Endometrial microvascular endothelial cells (primary cell): Measurements from ENCODE around the gene BACH2. TPM values are rescaled to one million over a fixed set of nuclear protein-coding genes. Genes with fewer than 3 reads are reported as not detected.
"Not testable (repeated sequence)": the region's sequence is repeated elsewhere in the genome, so short reads cannot be mapped to it uniquely, and the experiment has no call there.

ENCODE experiments used
- in situ Hi-C: cut with HindIII; loops from 2 replicates; pipeline ENCODE4 v1.10.0; 2017; ENCODE audit warnings: low sequenced_read_pairs, low pct_unique_long_range_greater_than_20kb; ENCODE audit errors: inconsistent ontology term
- total RNA-seq: library from RNA; depleted of rRNA; stranded (reverse); fragments of >200 nt; gene quantifications from one replicate; pipeline ENCODE4 v1.2.3, GENCODE V29; 2015; ENCODE audit errors: inconsistent ontology term

Gene BACH2
- total RNA-seq: 1.6 TPM

- in situ Hi-C loops: no loop called here
Observed at GRCh38 chr6:90296341-90297114, at the start of gene BACH2. Gene BACH2, minus strand, starts transcription at chr6:90296843. Its CDS starts 287,999 bp downstream, at chr6:90008844.

DNA sequence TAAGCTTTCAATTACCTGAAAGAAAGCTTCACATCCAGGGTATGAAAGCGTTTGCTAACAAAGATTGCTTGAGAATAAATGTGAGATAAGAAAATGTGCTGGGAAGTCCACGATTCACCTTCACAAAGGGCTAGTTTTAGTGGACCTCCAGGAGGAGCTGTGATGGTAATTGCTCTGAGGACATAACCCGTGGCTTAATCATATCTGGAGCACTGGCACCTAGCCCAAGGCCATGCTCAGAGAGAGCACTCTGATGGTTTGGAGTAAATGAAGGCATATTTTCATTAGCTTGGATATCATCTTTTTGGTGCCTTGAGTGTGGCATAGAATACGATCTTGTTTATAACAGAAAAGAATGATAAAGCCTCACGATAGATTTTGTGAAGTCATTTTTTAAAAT lies 46.9 kb upstream of the BACH2 start:
- in situ Hi-C loops: no loop called here

GRCh38 chr6:90338409-90338808 lies 41.8 kb upstream of the BACH2 start:
- in situ Hi-C loops: no loop called here

GRCh38 chr6:90336388-90336947 lies 39.8 kb upstream of the BACH2 start:
- in situ Hi-C loops: no loop called here

DNA sequence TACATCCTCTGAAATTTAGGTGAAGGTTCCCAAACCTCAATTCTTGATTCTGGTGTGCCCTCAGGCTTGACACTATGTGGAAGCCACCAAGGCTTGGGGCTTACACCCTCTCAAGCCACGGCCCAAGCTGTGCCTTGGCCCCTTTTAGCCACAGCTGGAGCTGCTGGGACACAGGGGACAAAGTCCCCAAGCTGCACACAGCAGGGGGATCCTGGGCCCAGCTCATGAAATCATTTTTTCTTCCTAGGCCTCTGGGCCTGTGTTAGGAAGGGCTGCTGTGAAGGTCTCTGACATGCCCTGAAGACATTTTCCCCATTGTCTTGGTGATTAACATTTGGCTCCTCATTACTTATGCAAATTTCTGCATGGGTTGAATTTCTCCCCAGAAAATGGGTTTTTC lies 37.3 kb upstream of the BACH2 start:
- in situ Hi-C loops: no loop called here

DNA sequence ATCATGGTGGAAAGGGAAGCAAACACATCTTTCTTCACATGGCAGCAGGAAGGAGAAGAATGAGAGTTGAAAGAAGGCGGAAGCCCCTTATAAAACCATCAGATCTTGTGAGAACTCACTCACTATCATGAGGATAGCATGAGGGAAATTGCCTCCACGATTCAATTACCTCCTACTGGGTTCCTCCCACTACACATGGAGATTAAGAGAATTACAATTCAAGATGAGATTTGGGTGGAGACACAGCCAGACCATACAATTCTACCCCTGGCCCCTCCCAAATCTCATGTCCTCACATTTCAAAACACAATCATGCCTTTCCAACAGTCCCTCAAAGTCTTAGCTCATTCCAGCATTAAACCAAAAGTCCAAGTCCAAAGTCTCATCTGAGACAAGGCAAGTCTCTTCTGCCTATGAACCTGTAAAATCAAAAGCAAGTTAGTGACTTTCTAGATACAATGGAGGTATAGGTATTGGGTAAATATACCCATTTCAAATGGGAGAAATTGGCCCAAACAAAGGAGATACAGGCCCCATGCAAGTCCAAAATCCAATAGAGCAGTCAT lies 36.4 kb upstream of the BACH2 start:
- in situ Hi-C loops: not testable (repeated sequence)

- in situ Hi-C loops: no loop called here
Observed at GRCh38 chr6:90329386-90330077, 32.9 kb upstream of the BACH2 start.

DNA sequence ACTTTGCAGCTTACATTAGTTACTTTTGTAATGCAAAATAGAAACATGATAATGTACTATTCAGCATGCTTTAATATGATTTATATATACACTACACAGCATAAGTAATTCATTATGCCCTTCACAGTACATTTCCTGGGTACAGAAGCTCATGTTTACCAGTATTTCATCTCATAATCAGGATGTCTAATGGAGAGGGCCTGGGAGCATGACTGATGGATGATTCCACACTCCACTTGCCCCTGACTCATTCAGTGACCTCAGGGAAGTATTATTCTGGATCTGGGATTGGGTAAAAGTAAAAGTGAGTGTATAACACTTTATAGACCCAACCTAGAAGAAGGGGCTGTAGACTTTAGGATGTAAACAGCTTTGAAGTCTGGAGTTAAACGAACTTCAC lies 31.4 kb upstream of the BACH2 start:
- in situ Hi-C loops: no loop called here

DNA sequence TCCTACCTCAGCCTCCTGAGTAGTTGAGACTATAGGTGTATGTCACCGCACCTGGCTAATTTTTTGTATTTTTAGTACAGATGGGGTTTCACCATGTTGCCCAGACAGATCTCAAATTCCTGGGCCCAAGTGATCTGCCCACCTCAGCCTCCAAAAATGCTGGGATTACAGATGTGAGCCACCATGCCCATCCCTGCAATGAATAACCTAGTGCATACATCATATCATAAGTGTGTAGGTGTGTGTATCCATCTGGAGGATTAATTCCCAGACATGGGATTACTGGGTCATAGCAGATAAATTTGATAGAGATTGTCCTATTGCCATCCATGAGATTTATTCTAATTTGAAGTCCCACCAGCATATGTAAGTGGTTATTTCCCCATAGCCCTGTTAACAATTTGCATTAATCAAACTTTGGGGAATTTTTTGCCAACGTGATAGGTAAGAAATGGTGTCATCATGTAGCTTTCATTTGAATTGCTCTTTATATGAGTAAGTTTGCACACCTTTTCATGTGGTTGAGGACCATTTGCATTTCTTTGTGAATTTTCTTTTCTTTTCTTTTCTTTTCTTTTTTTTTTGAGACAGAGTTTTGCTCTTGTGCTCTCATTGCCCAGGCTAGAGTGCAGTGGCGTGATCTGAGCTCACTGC lies 29.9 kb upstream of the BACH2 start:
- in situ Hi-C loops: no loop called here

GRCh38 chr6:90323706-90324105 lies 27.1 kb upstream of the BACH2 start:
- in situ Hi-C loops: no loop called here

DNA sequence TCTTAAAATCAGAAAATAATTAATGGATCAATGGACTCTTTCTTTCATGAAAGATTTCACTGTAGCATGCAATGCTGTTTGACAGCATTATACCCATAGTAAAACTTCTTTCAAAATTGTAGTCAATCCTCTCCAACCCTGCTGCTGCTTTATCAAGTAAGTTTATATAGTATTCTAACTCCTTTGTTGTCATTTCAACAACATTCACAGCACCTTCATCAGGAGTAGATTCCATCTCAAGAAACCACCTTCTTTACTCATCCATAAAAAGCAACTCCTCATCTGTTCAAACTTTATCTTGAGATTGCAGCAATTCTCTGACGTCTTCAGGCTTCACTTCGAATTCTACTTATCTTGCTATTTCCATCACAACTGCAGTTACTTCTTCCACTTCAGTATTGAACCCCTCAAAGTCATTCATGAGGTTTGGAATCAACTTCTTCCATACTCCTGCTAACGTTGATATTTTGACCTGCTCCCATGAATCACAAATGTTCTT lies 26.4 kb upstream of the BACH2 start:
- in situ Hi-C loops: no loop called here

DNA sequence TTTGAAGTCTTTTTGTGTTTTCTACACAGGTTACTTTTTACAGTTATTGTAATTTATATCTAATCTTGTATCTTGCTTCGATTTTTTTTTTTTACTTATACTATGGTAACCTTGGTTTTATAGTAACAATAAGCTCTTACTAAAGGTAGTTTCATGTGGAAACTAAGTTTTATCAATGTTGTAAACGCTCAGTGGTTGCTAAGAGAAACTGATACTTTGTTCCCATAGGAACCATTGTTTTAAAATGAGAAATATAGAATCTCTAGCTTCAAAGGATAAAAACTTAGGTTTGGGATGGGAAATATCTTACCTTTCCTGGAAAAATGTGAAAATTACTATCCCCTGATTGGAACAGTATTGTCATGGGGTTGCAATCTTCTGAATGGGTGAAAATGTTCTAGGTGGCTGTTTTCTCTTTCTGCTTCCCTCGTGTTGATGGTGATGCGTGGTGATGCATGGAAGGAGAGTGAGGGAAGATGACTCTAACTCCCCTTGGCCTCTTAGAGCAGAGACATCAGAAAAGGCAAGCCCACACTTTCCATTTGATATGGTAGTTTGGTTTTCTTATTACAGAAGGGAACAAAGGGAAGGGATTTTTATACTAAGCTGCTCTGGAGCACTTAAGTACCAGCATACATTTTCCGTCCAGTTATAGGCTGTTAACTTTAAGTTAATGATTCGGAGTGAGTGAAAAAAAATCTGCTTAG lies 23.5 kb upstream of the BACH2 start:
- in situ Hi-C loops: no loop called here

DNA sequence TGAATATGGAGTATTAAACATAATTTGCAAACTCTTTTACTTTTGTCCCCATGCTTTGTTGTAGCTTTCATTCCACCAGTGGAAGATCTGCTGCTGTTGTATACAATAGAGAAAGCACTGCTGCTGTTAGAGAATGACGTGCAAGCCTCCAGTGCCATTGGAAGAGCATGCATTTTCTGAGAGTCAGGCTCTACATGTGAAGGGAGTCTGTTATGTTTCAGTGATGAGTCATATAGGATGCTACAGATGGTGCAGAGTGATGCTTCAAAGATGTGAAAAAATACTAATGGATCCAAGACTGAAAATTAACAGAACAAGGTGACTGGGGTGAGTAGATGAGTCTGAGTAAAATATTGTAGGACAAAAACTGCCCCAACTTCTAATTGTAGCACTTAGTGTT lies 22.4 kb upstream of the BACH2 start:
- in situ Hi-C loops: no loop called here

- in situ Hi-C loops: no loop called here
Observed at GRCh38 chr6:90315986-90316385, 19.3 kb upstream of the BACH2 start.

- in situ Hi-C loops: no loop called here
Observed at GRCh38 chr6:90315354-90315950, 18.8 kb upstream of the BACH2 start.

- in situ Hi-C loops: no loop called here
Observed at GRCh38 chr6:90314514-90314913, 17.9 kb upstream of the BACH2 start.

- in situ Hi-C loops: no loop called here
Observed at GRCh38 chr6:90311569-90311968, 14.9 kb upstream of the BACH2 start.

GRCh38 chr6:90305800-90306448 lies 9.3 kb upstream of the BACH2 start:
- in situ Hi-C loops: no loop called here
